Cardiac fibroblast (primary cell): ENCODE data around the gene RABGAP1.

Source experiments
- DNase-seq, 2 donors: peaks; one replicate each; pipeline versions ENCODE4 v3.0.0 to v3.0.0-alpha.2; 2010; ENCODE audit warnings: low read depth in 2 of 2
- H3K4me3 ChIP-seq, 2 donors: replicated peaks in 1 of 2; 1 replicate in 1 of 2; 2 replicates in 1 of 2; pipeline ENCODE4 v1.5.1; 2011; ENCODE audit warnings: low read depth in 2 of 2, low read length in 2 of 2, mild to moderate bottlenecking in 2 of 2, moderate library complexity in 1 of 2
- CTCF ChIP-seq: IDR thresholded peaks from one replicate; pipeline ENCODE4 v1.5.1; 2011; ENCODE audit warnings: low read depth, mild to moderate bottlenecking, low read length, inconsistent platforms

Gene RABGAP1

GRCh38 chr9:122912964-122913673 is 27.7 kb upstream of the RABGAP1 start, which contains the start of gene ZBTB6:
TSS of gene ZBTB6 (minus strand) at chr9:122913323. CDS start at chr9:122912072, 1,251 bp downstream.
- TF ChIP-seq CTCF, result no peak
- H3K4me3 ChIP-seq, result peak within 1 kb of the TSS; percentile 65 to 67
- DNase-seq, result peak; percentile 88 to 89

GRCh38 chr9:122918310-122918709 is 22.5 kb upstream of the RABGAP1 start:
- no peak for TF ChIP-seq CTCF
- DNase-seq, result no peak
- H3K4me3 ChIP-seq, result no peak overlapping the region

DNA sequence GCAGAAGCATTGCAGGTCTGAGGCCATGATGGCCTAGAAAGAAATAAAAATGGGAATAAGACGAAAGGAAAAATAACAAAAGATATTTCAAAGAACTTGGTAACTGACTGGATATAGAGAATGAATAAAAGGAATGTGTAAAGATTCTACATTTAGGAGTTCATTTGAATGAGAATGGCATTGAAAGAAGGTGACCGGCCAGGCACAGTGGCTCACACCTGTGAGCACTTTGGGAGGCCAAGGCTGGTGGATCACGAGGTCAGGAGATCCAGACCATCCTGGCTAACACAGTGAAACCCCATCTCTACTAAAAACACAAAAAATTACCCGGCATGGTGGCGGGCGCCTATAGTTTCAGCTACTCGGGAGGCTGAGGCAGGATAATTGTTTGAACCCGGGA is 18.1 kb upstream of the RABGAP1 start:
- DNase-seq, result no peak
- no peak for TF ChIP-seq CTCF
- no peak overlapping the region for H3K4me3 ChIP-seq

DNA sequence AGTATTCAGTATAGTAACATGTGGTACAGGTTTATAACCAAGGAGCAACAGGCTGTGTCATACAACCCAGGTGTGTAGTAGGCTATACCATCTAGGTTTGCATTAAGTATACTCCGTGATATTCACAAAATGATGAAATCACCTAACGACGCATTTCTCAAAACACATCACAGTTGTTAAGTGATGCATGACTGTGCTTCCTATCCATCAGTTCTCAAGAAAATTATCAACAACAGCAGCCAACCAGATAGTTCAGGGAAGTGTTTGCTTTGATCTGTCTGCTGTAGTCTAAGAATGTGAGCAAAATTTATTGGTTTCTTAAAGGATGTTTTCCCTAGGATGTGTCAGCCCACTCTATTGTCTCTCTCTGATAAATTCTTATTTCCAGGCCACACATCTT is 16.9 kb upstream of the RABGAP1 start:
- H3K4me3 ChIP-seq, result no peak overlapping the region
- DNase-seq, result no peak
- TF ChIP-seq CTCF, result no peak

- H3K4me3 ChIP-seq, result no peak overlapping the region
- DNase-seq, result no peak
- no peak for TF ChIP-seq CTCF
Observed at GRCh38 chr9:122929796-122930354, 10.9 kb upstream of the RABGAP1 start.

GRCh38 chr9:122930541-122931225 is 10.1 kb upstream of the RABGAP1 start:
- H3K4me3 ChIP-seq, result peak overlapping the region; percentile 84 to 97
- DNase-seq, result no peak
- TF ChIP-seq CTCF, result no peak
